NCI-H1048 (cell line): ENCODE data around the gene TMCO4.
"Not testable (repeated sequence)": the region's sequence is repeated elsewhere in the genome, so short reads cannot be mapped to it uniquely, and the experiment has no call there.

Experiments
- DNase-seq: peaks from one replicate; lab custom pipeline; 2025; lab: John Stamatoyannopoulos, UW

TMCO4 gene

DNA sequence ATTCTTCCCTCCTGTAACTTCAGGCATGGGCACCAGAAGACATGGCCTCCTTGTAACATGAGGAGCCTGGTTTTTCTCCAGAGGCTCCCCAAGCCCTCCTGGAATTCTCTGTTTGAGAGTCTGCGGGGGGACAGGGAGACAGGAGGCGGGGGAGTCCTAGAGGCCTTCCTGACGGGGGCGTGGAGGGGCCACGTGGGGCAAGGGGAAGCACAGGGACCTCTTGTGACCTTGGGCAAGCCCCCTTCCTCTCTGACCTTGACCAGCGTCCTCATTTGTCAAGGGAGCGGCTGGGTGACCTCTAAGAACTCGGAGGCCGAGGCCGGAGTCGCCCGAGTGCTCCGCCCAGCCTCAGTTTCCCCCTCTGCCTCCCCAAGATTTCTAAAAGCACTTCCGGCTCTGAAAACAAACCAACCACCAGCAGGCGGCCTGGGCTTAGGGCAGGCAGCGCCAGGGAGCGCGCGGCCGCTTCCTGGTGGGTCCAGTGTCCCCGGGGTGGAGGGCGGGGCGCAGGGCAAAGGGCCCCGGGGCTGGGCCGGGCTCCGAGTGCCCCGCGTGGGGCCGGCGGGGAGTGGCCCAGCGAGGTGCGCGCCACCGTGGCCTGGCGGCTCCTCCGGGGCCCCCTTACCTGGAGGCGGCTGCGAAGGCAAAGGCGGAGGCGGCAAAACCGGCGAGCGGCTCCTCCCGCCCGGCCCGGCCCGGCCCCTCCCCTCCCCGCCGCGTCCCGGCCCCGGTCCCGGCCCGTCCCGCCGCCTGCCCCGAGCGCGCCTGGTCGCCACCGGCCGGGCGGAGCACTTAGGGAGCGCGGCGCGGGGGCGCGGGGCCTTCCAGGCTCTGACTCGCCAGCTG is at the start of gene TMCO4:
Gene TMCO4 (minus strand): TSS at position 687 of the 846 bp plus-strand sequence. CDS start 19,158 bp downstream, outside the sequence.
- no peak for DNase-seq

DNA sequence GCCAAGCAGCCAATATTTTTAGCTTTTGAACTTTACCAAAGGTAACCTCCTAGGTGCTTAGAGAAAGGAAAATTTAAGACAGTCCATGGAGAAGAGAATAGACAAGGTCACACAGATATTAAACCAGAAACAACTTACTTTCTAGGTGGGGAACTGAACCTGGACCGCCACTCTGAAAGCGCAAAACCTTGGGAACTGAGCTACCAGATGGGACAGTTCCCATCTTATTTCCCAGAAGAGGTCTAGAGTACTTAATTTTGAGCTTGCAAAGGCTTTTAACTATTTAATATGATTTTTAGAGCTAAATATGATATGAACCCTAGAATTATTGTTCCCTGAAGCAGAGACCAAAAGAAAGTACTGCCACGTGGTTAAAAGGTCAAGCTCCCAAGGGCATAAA is 49.6 kb upstream of the TMCO4 start:
- DNase-seq = not testable (repeated sequence)

DNA sequence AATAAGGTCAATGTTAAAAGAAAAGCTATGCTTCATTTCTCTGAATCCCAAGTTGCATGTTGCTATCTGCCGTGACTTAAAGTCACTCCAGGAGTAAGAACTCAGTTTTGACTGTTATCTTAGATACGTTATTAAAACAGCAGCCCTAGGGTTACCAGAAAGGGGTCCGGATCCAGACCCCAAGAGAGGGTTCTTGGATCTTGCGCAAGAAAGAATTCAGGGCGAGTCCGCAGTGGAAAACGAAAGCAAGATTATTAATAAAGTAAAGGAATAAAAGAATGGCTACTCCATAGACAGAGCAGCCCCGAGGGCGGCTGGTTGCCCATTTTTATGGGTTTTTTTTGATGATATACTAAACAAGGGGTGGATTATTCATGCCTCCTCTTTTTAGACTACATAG is 47.6 kb upstream of the TMCO4 start:
- DNase-seq = not testable (repeated sequence)

DNA sequence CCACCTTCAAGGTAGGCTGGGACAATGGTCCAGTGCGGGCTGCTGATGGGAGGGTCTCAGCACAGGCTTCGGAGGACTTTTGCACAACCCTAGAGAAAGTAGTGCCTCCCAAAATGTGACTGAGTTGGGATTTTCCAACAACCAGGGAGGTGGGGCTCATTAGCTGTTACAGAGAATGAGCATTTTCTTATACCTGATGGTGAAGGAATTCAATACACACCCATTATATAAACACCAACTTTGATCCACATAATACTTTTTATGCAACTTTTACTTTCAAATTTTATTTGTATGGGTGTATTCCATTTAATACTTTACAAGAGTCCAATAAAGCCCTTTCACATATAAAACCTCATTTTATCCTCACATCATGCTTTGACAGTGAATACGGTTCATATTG is 46.6 kb upstream of the TMCO4 start:
- DNase-seq = no peak

DNA sequence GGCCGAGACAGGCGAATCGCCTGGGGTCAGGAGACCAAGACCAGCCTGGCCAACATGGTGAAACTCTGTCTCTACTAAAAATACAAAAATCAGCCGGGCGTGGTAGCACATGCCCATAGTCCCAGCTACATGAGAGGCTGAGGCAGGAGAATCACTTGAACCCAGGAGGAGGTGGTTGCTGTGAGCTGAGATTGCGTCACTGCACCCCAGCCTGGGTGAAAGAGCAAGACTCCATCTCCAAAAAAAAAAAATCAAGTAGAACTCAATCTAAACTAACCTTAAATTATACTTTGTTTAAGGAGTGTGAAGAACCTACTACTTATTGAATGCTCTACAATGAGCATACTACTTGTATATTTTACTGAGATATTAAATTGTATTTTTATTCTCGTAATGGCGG is 45.8 kb upstream of the TMCO4 start:
- no peak for DNase-seq

DNA sequence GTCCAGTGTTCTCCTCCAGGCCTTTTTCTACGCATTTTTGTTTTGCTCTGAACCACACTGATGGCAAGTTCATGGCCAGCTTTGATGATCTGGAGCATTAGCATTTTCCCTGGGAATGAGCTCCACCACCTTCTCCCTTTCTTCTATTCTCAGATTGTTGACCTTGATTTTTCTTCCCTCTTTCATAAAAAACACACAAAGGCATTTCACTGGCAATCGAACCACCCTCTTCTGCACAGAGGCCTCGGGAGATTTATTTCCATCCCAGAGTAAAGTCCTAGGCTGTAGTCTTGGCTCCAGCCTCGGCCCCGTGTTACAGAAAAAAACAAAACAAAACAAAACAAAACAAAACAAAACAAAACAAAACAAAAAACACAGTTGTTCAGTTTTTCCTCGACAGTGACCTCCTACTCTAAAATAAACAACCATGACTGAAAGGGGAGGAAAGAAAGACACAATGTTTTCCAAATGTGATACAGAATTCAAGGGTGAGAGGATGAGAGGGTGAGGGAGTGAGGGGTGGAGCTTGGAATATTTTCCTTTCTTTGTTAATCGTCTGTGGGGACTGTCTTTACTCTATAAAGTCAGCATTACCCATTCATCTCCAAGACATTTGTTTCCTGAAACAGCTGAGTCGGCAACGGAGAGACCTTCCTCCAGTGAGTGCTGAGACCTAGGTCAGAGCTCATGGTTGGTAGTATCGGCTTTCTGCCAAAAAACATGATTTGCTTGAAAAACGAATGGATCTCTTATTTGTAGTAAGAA is 45.2 kb upstream of the TMCO4 start:
- no peak for DNase-seq

DNA sequence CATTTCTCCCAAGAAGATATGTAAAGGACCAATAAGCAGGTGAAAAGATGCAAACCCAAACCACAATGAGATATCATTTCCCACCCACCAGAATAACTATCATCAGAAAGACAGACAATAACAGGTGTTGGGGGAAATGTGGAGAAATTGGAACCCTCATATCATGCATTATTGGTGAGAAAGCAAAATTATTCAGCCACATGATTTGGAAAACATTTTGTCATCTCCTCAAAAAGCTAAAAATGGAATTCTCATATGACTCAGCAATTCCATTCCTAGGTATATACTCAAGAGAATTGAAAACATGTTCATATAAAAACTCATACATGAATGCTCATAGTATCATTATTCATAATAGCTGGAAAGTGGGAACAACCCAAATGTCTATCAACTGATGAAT is 40.5 kb upstream of the TMCO4 start:
- DNase-seq = no peak

DNA sequence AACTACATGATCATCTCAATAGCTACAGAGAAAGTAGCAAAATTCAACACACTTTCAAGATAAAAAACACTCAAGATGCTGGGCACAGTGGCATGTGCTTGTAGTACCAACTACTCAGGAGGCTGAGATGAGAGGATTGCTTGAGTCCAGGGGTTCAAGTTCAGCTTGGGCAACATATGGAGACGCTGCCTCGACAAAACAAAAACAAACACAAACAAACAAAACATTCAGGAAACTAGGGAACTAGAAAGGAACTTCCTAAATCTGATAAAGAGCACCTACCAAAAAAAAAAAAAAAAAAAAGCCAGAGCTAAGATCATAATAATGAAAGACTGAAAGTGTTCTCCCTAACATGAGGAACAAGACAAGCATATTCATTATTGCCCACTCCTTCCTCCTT is 38.1 kb upstream of the TMCO4 start:
- DNase-seq = no peak

DNA sequence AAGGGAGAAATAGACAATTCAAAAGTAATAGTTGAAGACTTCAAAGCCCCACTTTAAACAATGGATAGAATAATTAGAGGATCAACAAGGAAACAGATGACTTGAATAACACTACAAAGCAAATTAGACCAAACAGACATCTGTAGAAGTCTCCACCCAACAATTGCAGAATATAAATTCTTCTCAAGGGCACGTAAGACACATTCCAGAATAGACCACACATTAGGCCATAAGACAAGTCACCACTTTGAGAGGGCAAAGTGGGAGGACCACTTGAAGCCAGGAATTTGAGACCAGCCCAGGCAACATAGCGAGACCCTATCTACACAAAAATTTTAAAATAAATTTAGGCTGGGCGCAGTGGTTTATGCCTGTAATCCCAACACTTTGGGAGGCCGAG is 35.9 kb upstream of the TMCO4 start:
- no peak for DNase-seq

DNA sequence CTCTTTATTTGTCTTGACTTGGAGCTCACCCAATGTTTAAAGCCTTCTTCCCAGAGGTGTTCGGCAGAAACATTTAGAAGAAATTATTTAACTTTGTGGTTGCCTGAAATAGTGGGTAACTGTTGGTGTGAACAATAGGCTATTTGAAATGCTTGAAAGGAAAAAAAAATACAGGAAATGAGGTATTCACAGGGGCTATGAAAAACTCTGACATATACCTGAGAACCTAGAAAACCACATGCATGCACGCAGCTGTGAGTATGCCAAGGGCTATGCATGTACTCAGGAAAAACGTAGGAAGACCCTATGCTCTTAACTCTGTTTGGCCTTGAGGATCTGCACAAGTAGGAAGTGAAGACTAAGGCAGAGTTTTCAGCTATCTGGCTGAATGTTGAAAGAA is 31.7 kb upstream of the TMCO4 start:
- DNase-seq = no peak

DNA sequence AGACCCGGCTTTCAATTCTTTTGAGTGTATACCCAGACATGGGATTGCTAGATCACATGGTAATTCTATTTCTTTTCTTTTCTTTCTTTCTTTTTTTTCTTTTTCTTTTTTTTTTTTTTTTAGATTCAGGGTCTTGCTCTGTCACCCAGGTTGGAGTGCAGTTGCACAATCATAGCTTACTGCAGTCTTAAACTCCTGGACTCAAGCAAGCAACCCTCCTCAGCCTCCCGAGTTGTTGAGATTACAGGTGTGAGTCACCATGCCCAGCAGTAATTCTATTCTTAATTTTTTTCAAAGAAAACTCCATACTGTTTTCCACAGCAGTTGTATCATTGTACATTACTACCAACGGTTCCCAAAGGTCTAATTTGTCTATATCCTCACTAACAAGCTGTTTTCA is 28.8 kb upstream of the TMCO4 start:
- no peak for DNase-seq

DNA sequence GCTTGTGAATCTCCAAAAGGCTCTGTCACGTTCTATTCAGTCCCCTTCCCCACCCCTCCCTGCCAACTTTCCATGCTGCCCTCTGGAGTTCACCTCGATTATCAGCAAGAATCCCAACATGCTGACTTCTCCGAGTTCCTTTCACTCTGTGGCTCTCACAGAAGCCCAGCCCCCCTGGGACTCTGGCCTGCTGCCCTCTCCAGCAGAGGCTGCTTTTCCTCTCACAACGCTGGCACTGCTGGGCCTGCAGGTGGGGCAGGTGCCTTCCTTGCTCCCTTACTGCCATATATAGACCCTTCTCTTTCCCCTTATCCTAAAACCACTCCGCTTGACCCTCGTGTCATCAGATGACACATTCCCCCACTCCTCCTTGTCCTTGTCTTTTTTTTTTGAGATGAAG is 25.6 kb upstream of the TMCO4 start:
- no peak for DNase-seq

DNA sequence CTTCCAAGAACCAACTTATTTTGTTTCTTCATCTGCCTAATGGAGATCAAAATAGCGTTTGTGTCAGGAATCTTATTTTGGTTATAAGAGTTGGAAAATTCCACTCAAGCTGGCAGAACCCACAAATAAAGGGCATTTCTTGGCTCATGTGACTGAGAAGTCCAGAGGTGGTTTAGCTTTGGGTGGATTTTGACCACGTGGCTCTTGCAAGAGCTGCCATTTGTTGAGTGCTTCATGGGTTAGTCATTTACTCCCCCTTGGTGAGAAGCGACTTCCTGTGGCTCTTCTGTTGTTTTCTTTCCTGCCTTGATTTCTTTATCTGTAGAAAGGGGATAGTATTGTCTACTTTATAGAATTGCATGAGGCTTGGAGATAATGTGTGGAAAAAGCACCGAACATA is 24.8 kb upstream of the TMCO4 start:
- DNase-seq = no peak

DNA sequence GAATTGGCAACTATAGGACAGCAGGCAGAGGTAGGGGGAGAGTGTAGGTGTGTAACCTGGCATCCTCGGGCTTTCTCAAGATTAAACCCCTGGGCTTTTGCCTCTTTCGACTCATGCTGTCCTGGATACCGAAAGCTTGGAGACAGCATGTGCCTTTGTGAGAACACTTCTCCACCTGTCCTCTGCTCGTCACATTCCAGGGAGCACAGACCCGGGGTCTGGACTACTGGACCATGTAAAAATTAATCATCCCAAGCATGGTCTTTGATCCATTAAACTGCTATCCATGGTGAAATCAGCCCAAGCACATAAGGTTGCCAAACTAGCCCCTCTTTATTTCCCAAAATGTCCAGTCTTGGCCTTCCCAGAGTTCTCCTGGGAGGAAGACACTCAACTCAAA is 24.3 kb upstream of the TMCO4 start:
- DNase-seq = no peak

DNA sequence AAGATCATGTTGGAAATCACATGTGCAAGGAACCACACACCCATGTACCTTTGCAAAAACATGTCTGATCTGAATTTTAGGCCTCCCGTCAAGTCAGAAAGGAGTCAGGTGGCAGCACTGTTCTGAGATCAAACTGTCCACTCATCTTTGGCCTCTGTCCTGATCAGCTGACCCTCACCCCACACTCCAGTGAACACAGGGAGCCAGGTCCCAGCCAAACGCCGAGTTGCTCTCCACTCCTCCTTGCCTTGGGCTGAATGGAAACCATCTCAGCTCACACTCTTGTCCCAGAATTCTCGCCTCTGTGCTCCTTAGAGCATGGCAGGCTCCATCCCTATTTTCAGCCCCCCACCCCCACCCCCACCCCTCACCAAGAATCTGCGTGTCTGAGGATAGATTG is 20.0 kb upstream of the TMCO4 start:
- DNase-seq = no peak

DNA sequence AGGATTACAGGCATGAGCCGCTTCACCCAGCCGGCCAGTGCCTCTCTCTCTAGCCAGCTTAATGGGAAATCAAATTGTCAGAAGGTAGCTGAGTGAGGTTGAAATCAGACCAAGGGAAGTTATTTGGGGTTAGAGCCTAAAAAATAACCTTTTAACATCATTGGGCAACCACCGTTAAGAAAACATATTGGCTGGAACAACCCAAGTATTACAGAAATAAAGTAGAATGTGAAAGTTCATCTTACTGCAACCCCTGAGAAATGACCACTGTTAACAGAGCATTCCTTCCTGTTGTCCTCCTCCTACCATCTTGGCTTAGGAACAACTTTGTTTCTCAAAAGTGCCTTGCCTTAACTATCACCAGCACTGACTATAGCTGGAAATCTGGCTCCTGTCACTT is 18.6 kb upstream of the TMCO4 start:
- no peak for DNase-seq

DNA sequence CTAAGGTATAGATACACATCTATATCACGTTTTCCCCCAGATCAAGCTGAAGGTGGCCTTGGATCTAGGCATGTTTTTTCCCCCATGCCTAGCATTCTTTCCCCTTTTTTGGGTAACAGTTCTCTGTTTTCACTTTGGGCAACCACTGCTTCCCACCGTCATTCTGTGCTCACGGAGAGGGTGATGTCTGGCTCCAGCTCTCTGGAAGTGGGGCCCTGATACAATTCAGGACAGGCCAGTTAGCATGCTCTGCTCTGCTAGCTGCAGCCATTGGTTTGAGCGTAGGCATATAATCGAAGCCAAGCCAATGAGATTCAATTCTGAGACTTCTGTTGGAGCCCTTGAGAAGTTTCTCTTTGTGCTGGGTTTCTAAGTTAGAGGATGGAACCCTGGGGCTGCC is 17.4 kb upstream of the TMCO4 start:
- no peak for DNase-seq

DNA sequence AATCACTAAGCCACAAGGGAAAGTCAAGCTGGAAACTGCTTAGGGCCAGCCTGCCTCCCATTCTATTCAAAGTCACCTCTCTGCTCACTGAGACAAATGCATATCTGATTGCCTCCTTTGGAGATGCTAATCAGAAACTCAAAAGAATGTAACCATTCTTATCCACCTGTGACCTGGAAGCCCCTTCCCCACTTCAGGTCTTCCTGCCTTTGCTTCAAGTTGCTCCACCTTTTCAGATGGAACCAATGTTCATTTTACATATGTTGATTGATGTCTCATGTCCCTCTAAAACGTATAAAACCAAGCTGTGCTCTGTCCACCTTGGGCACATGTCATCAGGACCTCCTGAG is 17.0 kb upstream of the TMCO4 start:
- not testable (repeated sequence) for DNase-seq

DNA sequence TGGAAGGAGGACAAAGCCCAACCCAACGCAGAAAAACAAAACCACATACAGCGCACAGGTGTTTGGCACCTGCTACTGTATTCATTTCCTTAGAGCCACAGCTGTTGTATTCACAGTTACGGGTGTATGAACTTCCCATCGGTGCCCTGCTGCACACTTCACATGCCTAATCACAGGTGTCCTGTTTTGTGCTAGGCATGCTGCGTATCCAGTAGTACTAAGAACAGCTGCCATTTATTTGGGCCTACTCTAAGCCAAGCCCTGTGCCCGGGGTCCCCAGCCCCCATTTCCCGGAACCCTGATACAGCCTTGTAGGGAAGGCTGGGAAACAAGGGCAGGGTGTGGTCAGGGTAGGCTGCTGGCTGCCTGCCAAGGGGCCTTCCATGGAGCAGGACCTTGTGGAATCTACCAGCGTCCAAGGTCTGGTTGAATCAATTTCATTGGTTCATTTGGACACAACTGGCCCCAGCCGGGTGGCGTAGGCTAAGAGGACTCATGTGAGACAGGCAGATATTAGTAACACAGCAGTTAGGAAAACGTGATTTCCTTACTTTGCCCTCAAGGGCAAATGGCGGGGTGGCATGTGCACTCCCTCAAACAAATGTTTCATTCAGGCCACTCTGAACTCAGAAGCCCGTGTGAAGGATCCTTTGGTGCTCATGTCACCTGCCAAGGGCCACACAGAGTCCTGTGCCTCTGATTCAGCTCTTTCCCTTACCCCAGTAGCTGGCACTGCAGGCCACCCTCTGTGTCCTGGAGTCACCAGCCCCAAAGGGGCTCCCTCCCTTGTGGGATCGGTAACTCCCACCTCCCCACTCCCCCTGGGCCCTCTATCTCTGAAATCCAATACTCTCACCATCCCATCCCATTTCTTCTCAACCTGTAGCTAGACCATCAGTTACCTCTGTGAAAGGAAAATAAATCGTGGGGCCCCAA is 16.4 kb upstream of the TMCO4 start:
- no peak for DNase-seq

DNA sequence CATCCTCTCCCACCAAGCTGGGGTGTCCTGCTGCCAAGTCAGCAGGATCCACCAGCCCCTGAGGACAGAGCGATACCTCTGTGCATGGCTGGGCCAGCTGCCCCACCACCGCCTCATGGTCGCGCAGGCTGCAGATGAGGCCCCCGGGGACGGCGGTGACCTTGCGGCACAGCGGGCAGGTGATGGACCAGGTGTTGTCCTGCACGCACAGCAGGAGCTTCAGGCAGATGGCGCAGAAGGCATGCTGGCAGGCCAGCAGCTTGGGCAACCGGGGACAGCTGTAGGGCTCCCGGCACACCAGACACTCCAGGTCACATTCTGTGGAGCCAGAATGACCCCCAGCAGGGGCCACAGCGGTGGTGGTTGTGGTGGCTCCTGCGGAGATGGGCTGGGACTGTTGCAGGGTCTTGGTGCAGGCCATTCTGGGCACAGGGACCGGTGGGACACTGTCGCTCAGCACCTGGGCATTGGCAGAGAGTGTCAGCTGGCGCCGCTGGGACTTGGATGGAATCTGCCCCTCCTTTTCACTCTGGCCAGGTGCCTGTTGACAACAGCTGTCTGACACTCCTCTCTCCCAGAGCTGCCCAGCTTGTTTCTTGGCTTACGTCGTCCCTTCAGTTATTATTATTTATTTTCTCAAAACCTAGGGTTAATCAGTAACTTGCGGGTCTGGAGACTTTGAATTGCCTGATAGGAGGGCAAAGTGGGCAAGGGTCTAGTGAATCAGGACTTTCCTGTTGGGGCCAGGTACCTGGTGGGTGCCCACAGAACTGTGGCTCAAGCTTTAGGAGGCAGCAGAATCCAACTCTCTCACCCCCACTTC is 15.2 kb upstream of the TMCO4 start, which contains the start of gene RNF186:
Gene RNF186 (minus strand): TSS at position 603 of the 823 bp plus-strand sequence. CDS start 182 bp downstream, at position 421.
- no peak for DNase-seq

DNA sequence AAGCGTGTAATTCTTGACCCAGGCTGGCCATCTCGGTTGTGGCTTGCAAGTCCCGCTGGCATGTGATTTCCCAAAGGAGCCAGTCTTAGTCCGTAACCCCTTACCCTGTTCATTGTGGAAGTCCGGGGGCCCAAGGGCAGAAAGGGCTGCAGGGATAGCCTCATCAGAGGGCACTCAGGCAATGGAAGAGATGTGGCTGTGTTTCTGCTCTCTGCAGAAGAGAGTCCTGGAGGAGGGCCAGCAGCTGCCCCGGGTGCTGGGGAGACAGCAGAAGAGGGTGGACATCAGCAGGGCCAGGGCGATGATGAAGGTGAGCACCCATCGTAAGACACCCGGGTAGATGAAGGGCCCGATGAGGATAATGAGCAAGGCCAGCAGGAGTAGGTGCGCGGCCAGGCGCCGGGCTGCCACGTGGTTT is 14.5 kb upstream of the TMCO4 start:
- no peak for DNase-seq

DNA sequence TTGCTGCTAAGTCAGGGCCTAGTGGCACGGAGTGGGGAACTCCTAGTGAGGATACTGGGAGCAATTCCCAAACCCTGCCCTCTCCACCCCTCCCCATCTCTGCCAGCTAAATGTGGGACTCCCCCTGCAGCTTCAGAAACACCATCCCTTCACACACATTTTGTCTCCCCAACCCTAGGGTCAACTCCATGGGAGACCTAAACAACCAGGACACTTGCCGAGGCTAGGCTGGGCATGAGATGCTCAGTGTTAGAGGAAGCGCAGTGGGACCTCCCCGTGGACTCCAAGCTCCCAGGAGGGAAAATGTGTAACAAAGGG is 13.9 kb upstream of the TMCO4 start:
- DNase-seq = no peak
